HG02885 (cell line): ENCODE data around the gene FHL2.
"Not testable (repeated sequence)": the region's sequence is repeated elsewhere in the genome, so short reads cannot be mapped to it uniquely, and the experiment has no call there.

ENCODE experiments used
- ATAC-seq: cut with Tn5 transposase; IDR thresholded peaks from one replicate; pipeline ENCODE4 v1.9.1; 2021; ENCODE audit warnings: mild to moderate bottlenecking; ENCODE audit not compliant: unreplicated experiment, poor library complexity

FHL2 gene

DNA sequence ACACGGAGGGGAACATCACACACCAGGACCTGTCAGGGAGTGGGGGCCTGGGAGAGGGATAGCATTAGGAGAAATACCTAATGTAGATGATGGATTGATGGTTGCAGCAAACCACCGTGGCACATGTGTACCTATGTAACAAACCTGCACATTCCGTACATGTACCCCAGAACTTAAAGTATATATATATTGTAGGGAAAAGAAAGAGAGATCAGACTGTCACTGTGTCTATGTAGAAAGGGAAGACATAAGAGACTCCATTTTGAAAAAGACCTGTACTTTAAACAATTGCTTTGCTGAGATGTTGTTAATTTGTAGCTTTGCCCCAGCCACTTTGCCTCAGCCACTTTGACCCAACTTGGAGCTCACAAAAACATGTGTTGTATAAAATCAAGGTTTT, 26.0 kb upstream of the FHL2 start:
- ATAC-seq, result not testable (repeated sequence)

DNA sequence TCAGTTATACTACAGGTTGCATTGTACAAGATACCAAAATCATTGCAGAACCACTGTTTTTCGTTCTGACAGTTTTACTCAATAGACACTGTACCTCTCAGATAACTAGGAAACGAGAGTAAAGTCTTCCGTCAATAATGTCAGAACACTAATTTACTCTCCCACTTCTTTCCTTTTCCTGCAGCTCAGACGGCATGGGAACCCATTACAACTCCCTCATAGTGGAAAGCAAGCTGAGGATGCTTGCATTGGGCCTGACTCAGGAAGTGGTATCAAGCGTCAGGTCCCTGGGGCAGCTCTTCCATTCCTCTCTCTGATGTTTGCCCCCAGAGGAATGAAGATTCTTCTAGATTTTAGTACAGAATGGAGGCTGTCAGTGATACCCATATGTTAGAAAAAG, 23.9 kb upstream of the FHL2 start:
- no peak for ATAC-seq

DNA sequence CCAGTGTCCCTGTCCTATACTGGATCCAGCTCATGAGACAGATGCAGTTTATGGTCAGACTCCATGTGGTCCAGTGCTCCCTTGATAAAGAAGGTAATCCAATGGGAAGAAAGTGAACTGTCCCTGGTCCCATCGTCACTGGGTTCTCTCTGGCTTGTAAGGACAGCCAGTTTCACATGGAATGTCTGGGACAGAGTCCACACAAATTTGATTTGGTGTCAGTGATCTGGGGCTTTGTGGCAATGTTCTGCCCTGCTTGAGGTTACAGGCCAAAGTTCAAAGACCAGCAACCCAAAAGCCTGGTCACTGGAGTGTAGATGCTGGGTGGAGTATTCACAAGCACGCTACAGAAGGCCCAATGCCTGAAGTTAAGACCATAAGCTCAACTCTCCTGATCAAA, 22.2 kb upstream of the FHL2 start:
- ATAC-seq, result no peak

DNA sequence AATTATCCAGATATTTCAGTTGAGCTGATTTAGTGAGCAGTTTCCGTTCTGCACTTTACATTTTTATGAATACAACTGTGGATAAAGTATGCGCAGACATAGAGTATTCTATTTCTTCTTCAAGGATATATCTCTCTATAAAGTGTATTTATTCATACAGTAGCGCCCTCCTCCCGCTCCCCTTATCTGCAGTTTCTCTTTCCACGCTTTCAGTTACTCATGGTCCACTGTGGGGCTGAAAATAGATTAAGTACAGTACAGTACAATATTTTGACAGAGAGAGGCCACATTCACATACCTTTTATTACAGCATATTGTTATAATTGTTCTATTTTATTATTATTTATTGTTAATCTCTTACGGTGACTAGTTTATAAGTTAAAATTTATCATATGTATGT, 19.7 kb upstream of the FHL2 start:
- no peak for ATAC-seq

DNA sequence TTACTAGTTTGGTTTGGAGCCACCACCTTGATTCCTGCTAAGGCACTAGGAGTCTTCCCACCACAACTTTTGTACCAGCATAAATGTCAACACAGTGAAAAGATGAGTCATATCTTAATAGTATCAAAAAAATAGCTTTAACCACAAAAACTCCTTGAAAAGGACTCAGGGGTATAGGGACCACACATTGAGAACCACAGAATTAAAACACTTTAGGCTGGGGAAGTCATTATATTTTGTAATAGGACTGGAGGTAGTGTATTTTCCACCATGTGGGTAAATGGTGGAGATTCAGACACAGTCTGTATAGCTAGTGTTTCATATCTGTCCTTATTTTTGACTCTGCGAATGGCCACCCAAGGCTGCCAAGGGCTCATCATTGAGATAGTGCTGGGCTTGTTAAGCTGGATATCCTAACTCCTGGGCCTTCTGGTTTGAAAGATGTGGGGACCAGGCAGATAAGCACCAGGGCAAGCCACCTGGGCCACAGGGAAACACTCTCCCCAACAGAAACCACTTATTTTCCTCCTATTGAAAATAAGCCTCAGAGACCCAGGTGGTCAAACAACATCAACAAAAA, 19.1 kb upstream of the FHL2 start:
- no peak for ATAC-seq

DNA sequence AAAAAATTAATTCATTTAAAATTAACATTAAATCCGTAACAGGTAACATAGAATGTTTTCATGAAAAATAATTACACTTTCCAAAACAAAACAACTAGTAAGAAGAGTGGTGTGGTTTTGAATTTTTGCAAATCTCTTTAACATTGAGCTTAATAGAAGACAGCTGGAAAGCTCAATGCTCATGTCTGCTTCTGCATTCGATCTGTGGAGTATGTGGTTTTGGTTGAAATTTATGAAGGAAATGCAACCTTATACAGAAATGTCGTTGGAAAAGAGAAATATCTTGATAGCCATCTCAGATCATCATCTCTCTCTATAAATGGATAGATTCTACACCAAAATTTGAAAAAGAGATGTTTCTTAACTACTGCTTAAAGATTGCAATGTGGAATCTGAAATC, 17.3 kb upstream of the FHL2 start:
- ATAC-seq, result no peak

DNA sequence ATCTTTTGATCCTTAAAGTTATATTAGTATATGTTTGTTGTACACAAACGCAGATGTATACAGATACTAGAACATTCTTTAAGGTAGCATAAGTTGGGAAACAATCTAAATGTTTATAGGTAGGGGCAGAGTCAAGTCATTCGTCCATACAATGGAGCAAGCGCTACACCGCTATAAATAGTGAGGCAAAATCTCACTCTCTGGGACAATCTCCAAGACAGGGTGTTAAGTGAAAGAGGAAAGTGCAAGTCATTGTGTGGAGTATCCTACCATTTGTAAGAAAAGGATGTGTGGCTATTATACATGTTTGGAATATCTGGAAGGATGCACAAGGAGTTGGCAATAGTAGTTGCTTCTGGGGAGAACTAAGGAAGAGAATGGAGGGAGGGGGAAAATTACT, 16.2 kb upstream of the FHL2 start:
- ATAC-seq, result no peak

DNA sequence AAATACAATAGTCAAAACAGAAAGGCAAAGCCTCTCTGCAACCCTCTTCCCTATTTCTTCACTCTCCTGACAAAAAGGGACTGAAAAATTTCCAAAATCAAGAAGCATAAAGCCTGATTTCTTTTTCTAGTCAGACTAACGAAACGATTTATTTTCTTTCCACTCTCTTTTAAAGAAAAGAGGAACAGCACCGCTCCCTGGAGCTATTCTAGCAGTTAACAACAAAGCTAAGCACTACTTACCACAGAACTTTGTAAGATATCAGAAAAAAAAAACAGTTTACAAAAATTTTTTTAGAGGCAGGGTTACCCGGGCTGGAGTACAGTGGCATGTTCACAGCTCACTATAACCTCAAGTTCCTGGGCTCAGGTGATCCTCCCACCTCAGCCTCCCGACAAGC, 14.4 kb upstream of the FHL2 start:
- ATAC-seq, result no peak

DNA sequence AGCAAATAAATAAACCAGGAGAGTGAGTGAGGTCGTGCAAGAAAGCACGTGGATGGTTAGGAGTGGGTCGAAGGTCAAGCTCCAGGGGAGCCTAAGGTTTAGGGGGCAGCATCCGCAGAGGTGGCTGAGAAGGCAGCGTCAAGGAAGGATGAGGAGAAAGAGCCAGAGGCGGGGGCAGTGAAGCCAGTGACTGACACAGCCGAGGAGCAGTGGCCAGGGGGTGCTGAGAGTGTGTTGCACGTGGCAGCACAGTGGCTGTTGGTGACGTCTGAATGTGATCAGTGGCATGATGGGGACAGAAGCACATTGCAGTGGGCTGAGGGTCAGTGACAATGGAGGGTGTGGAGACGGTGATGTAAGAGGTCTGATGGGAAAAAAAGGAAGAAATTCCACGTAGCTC, 13.7 kb upstream of the FHL2 start:
- ATAC-seq, result no peak

DNA sequence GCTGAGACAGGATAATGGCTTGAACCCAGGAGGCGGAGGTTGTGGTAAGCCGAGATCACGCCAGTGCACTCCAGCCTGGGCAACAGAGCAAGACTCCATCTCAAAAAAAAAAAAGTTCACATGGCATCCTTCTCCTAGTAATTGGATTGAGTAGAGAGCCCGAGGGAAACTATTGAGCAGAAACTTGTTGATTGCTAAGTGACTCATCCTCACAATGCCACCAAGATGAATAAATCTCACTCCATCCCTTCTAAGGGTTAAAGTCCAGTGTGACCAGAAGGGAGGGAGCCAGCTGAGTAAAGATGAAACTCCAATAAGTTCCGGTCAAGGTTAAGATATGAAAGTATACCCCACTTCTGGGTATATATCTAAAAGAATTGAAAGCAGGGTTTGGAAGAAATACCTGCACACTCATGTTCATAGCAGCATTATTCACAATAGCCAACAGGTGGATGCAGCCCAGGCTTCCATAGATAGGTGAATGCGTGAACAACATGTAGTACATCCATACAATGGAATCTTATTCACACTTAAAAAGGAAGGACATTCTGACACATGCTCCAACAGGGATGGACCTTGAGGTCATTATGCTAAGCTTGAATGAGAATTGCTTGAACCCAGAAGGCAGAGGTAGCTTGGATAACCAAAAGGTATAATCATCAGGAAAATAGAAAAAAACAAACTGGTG, 13.0 kb upstream of the FHL2 start:
- no peak for ATAC-seq

DNA sequence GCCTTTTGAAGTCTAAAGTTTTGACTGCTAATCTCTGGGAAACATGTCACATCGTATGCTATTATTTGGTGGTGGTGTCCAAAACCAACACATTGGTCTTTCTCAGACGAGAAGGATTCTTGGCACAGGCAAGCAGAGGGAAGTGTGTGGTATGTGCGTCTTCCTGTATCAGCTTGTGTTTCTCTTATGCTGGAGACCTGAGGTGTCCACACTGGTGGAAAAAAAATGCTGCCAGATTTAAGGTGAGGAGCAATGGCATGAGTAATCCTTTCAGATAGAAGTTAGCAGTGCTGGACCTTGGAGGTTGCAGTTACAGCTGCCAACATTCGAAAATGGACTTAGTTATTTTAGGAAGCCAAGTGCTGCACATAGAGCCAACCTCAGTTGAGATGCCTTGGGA, 11.7 kb upstream of the FHL2 start:
- no peak for ATAC-seq

DNA sequence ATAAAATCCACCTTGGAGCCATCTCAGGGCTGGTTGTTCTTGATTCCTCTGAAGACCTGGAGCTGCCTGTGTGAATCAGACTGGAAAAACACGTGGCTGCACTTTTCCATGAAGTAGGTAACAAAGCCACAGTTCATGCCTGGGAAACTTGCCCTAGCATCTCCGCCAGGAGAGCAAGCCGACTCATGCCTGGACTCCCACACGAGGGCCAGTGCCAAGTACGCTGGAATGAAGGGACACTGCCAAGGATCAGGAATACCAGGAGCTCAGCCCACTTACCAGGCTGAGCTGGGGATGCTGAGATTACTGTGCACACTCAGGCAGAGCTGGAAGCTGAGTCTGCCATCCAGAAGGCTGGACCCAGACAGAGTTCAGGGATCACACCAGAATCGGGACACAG, 10.9 kb upstream of the FHL2 start:
- ATAC-seq, result no peak

DNA sequence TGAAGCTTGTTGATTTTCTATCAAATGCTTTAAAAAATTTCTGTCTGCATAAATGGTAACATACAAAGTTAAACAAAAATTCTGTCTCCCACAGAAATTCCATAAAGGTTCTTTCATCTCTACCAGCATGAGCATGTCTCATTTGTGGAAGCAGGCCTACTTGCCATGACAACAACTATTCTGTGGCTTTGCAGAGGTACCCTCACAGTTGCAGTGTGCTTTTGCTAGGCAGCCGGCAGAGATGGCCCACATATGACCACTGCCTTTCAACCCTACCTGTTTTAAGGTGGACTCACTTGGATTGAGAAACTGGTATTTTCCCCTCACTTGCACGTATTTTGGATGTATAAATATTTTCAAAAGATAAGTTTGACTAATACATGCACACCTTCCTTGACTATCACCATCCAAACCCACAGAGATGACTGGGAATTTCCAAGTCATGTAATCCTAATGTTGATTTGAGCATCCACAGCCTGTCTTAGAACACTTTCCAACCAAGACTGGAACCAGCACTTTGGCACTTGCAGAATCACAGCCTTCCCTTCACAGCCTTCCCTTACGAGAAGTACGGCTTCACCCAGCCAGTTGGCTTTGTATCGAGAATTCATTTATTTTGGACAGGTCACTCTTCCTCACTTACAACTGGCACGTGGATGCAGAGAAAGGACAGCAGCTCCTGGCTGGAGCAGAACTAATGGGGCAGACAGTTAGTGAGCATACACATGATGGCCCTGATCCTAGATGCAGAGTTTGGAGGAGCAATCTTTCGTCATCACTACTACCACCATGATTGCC, 9.3 kb upstream of the FHL2 start:
- ATAC-seq, result no peak

DNA sequence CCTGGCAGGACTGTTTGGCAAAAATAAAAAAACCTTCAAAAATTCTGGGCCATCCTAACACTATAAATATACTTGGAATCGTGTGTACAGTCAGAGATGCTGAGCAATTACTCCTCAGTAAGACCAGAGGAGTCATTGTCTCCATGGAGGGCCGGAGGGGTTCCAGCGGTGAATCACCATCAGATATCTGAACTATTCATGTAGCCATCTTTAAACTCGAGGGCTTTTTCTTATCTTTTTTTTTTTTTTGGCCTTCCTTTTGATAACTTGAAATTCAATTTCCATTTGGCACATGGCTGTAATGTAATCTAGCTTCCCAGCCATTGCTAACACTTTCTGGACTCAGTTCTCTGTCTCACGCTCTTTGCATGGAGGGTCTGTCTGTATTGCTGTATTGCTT, 7.4 kb upstream of the FHL2 start:
- no peak for ATAC-seq

DNA sequence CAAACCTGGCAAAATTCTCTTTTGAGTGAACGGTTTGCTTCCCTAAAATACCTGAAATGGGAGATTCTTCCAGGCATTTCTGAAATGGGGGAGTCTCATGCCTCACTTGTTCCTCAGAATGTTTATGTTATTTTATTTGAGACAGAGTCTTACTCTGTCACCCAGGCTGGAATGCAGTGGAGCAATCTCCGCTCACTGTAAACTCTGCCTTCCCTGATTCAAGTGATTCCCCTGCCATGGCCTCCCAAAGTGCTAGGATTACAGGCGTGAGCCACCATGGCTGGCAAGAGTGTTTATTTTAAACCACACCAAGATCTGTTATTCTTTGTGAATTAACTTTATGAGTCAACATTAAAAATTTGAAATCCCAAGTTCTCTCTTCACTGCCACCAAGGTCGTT, 6.4 kb upstream of the FHL2 start:
- no peak for ATAC-seq

DNA sequence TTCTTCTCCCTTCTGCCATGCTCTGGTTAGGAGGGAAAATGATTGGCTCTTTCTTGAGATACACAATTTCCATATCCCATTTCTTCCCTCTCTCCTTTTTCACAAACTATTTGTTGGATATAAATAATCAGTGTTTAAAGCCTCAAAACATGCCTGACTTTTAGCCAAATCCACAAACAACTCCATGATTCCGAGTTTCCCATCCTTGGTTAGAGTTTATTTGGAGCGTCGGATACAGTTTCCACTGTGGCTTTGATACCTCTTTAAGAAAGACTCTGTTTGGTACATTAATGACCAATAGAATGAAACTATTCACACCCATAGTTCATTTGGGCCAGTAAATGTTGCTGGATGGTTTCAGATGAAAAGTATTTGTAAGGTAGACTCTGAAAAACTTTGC, 5.9 kb upstream of the FHL2 start:
- ATAC-seq, result no peak

DNA sequence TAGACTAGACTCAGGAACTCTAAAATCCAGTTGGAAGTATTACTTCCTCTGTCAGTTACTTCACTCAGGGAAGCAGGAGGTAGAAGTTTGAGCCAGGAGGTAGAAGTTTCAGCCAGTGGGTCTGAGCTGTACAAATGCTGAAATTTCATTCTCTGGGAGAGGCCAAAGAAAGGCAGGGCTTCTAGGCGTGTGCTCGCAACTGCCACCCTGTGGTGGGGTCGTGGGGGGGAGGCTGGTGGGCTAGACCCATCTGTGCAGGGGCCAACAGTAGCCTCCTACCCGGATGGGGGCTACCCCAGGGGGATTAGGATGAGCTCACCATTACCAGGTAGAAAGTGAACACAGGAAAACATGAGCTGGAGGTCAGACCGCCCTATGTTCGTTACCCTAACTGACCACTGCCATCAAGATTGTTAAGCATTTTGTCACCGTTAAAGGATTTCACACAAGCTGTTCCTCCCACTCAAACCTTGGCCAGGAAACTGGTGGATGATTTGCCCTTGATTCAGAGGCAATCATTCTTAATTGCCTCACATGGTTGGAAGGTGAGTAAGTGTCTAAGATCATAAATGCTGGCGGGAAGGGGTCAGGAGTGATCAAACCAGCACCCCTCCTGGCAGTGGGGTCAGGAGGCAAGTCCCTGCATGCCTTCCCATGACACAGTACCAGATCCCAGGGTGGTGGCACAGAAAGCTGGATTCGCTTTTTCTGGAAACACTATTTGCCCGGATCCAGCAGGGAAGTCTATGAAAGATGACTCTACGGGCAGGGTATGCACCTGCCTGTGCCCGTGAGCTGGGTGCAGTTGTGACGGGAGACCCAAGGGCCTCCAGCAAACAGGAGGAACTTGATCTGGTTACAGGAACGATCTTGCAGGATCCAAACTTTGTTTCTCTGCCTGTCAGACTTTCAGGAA, 5.2 kb upstream of the FHL2 start:
- ATAC-seq, result no peak

DNA sequence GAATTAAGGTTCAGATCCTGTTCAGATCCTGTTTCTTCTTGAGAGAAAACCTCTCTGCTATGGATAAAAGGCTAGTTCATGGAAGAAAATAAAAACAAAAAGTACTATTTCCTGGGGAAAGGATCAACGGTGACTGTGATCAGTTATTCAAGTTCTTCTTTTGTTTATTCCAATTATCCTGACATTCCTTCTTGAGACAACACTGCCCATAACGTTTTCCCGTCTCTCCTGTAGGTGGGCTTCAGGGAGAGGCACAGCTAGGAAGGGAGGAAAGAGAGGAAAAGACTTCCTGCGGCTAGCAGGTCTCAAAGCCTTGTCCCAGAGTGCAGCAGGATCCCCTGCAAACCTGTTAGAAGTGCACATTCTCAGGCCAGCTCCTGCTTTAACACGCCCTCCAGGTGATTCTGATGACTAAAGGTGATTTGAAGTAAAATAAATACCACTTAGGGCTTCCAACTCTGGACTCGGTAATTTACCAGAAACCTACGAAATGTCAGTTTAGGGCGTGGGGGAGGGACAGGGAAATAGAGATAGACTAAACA, 4.5 kb upstream of the FHL2 start:
- ATAC-seq, result no peak

DNA sequence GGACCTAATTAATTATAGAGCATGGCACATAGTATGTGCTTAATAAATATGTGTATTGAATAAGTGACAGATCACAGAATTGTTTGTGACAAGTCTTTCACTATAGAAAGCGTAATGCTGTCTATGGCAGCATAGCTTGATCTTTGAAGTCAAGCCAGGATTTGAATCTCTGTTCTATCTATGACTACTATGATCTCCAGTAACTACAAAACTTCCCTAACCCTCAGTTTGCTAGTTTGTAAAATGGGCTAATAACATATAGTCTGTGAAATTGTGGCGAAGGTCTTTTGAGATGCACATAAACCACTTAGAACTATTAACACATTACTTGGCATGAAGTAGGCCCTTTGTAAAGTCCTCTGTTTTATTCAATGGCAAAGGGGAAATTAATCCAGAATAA, 4.0 kb upstream of the FHL2 start:
- ATAC-seq, result no peak

DNA sequence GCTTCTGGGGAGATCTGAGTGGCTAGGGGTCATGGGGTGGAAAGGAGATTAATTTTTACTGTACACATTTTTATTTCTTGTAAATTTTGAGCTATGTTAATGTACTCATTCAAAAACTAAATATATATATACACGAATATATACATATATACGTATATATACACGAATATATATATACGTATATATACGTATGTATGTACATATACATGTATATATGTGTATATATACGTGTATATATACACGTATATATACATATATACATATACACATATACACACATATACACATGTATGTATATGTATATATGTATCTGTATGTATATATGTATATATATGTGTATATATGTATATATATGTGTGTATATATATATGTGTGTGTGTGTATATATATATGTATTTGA, 3.0 kb upstream of the FHL2 start:
- ATAC-seq, result no peak

DNA sequence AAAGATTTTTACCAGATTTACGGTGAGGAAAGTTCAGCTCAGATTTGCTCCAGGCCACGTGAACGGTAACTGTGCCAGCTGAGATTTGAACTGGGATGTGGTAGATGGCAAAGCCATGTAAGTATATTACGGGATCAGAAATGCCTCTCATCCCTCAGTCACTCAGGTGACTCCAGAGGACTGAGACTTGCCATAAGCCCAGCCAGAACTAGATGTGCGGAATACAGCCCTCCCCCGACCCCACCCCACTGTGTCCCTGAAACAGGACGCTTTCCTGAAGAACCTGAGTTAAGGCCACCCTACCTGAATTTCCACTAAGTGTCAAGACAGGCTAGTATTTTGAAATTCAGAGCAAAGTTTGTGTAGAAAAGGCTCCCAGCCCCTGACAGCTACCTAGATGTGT, 1.3 kb upstream of the FHL2 start:
- no peak for ATAC-seq
